ENCODE data around the gene MRPL48.

- TF ChIP-seq CTCF (IDR thresholded peaks at IDR 0.05 in 2 of 3, conservative IDR thresholded peaks at IDR 0.05 in 1 of 3; ENCODE audit: control insufficient read depth in 2 of 3, extremely low read depth in 1 of 3, insufficient read depth in 1 of 3, low read depth in 3 of 3, low read length in 3 of 3) (no peak), USF2 (IDR thresholded peaks at IDR 0.05; ENCODE audit: borderline replicate concordance, low read depth, low read length) (no peak)
Observed at GRCh38 chr11:73870261-73870660, 82.6 kb downstream of the MRPL48 start.
